Measurements from ENCODE around the gene VSX1.
A peak's percentile ranks its signal among the peaks of the same experiment; 100 is the strongest.

Gene VSX1

DNA sequence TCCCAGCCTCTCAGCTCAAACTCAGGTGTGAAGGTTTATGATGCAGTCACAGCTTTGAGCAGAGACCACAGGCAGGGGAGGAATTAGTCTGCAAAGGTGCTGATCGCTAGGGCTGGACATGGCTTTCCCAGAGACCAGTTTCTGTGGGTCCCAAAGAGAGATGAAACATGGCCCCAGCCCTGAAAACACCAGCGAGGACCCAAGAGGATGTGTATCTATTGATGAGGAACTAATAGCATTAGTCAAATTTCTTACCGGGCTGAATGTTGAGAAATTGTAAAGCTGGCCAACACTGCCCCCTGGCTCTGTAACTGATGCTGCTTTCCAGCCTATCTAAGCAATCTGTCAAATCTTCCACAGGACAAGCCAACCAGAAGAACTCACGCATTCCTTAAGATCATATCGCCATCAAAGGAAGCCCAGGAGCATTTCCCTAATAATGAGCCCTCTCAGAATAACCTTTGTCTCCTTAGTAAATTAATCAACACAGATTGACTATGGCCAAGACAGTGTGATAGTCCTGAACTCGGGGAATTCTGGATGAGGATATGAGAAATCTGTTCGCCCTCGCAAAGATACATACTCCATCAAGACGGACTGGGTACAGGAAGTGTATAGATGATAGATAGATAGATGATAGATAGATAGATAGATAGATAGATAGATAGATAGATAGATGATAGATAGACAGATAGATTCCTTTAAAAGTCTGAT is 16.2 kb downstream of the VSX1 start:
- DNase-seq (ENCODE audit: low spot score) = peak; percentile 49

DNA sequence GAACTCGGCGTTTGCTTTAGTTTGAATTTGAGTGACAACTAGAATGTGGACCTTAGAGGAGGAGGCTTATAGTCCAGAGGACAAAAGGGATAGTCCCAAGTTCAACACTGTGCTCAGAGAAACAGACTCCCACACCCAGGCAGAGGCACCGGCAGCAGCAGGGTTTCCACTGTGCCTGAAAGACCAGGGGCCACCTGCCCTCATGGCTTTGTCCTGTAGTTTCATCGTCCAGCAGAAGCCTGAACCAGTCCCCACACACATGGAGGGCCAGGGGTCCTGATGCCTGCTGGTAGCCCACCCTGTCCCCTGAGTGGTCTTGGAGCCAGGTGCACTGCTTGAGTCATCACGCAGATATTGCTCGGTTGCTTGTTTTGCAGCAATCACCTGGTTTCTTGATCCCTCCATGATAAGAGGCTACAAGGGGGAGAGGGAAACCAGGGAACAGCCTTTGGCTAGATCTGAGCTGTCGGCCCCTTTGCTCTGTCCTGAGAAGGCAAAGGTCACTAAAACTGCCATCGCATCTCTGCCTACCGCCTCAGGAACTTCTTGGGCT is 16.8 kb downstream of the VSX1 start:
- no peak for DNase-seq (ENCODE audit: low spot score)

DNA sequence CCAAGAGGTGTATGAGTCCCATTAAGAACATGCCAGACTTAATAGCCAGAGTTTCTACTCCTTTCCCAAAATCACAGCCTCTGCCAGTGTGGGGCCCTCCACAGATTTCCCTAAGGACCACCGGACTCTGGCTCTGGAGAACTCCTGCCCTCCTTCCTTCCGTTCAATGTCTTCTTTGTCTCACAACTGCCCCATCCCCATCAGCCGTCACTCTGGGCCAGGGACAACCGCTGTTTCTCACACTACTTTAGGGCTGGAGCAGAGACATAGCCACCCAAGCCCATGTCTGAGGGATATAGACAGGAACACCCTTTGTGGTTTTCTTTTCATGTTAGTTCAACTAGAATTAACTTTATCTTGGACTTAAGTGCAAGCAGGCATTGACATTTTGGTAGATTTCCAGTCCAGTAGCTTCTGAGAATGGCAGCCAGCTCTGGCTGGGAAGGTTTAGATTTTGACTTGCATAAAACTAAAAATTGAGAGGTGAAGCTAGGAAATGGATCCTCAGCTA is 17.3 kb downstream of the VSX1 start:
- no peak for DNase-seq (ENCODE audit: low spot score)

DNA sequence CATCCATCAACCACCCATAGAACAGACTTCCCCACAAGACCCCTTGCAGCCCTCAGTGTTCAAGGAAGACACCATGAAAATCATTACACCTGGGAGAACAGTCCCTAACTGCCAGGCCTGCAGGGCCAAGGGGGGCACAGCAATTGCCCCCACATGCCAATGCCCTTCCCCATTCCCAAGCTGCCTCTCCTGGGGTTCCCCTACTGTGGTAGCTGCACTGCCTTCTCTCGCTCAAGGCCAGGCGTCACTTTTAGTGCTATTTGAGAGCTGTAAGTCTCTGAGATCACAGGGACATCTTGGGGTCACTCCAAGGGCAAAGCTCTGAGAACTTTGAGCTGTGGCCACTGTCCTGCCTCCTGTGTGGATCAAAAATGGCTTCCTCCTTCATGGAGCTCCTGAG is 18.0 kb downstream of the VSX1 start:
- DNase-seq (ENCODE audit: low spot score) = no peak

DNA sequence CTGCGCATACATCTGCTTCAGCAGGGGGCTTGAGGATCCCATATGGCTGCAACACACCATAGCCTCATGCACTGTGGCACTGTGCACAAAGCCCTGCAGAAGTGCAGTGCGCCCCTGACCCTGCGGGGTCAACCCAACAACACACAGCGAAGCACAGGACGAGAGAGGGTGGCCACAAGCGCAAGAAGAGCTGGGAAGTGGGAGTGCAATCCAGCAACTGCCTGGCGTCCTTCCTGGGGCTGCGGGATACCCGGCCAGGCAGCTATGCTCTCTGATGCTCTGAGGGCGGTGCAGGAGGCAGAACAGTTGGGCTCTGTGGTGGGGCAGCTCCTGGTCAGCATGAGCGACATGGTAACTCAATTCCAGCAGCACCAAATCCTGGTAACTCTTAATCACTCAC is 18.4 kb downstream of the VSX1 start:
- no peak for DNase-seq (ENCODE audit: low spot score)

DNA sequence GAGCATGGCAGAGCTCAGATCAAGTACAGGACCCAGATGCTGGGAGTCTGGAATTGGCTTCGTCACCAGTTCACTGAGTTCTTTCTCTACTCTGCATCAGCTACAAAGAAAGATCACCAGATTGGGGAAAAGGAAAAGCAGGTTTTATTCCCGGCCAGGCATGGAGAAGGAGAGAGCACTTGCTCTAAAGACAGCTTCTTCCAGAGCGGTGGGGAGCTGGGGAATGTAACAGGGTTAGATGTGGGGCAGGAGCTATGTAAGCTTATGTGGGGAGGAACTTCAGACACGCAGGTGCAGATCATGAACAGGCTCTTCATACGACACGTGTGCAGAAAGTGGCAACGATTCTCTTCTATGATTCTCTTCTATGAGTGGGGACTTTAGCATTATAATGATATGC is 19.1 kb downstream of the VSX1 start:
- no peak for DNase-seq (ENCODE audit: low spot score)

DNA sequence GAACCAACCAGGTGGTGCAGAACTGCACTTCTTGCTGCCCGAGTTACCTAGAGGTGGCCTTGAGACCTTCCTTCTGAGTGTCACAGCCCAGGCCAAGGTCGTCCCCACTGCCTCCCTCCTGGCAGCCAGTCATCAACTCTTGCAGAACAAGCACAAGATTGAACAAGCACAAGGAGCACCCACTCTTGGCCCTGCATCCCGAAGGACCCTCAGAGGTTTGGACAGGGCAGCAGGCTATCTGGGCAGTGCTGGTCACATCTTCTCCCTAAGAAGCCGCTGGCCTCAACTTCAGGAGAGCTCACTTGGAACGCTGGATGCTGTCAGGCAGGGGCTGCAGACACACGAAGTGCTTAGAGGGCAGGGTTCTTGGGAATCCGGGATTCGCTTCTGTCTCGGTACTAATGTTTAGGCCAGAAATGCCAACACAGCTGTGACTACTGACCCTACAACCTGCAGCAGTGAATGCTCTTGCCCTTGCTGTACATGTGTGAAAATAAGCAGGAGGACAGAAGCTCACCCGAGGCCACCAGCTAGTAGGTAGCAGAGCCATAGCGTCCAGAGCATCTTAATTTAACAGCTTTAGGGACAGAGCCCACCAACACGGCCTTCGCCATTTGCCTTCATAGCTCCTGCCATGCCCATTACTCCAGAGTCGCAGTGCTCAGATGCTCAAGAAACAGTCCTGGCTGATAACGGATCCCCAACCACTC is 20.0 kb downstream of the VSX1 start:
- DNase-seq (ENCODE audit: low spot score) = no peak

DNA sequence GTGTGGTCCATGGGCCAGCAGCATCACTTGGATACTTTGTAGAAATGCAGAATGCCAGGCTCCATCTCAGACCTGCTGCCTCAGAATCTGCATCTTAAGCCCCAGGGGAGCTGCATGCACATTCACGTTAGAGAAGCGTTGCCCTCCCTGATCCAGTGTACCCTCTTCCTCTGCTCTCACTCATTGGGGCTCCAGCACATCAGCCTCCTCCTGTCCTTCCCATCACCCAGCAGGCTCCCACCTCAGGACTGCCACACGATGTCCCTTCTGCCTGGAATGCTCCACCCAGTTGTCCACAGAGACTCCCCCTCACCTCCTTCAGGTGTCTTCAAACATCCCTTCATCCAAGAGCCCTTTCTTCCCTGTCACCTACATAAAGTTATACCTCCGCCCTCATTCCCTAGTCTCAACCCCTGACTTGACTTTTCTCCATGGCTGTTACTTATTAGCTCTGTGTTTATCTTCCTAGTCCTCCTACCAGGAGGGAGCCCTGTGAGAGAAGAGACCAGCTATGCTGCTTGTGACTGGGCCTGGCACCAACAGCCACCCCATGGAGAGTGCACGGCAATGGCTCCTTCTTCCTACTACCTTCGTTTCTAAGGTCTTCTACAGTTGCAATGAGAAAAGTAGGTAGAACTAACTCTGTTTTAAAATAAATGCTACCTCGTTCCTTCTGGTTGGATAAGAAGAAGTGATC is 20.7 kb downstream of the VSX1 start:
- DNase-seq (ENCODE audit: low spot score) = no peak

DNA sequence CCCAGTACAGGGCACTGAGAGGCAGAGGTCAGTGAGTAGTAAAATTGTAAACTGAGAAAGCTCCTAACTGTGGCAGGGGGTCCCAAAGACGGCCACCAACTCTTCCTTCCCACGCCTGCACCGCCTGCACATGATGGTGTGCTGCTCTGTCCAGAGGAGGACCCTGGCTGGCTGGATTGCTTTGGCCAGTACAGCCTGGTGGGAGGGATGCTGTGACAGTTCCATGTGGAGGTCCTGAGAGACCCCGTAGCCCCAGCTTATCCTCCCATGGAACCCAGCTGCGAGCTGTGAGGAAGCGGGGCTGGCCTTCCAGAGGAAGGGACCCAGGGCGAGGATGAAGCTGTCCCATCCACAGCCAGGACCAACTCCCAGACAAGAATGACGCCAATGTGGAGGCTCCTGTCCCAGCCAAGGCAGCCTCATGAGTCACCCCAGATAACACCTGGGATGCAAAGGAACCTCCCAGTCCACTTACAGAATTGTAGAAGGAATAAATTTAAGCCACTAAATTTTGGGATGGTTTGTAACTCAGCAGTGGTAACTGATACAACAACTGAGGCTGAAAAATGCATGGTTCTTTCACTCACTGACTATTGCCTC is 22.0 kb downstream of the VSX1 start:
- DNase-seq (ENCODE audit: low spot score) = no peak

DNA sequence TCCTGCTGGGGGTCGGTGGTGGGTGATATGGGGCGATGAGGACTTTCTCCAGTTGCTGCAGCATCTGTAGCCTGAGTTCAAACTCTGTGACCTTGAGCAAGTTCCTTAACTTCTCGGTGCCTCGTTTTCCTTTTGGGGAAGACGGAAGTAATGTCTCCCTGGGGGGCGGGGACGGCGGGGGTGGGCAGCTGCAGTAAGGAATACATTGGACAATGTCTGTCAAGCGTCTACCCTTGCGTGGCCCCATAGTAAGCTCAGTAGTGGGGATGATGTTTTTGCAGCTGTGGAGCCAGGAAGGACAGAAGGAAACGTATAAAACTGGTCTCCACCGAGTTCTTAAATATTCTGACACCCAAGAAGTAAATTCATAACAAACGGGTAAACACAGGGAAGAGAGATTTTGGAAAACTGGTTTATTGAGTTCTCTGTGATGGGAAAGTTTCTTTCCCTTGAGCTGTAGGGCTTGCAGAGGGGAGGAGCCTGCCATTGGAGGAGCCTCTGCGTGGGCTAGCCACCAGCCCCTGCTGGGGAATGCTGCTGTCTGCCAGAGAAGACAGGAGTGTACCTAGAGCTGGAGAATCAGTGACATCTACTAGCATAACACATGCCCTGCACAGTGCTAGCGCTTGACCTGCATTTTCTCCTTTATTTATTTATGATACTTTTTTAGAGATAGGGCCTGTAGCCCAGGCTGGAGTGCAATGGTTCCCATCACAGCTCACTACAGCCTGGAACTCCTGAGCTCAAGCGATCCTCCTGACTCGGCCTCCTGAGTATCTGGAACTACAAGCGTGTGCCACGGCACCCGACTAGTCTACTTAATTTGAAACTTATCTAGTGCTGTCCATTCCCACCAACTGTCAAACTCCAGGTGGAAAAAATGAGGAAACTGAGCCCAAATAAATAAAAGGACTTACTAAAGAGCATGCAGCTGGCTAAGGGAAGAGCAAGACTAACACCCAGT is 22.8 kb downstream of the VSX1 start:
- no peak for DNase-seq (ENCODE audit: low spot score)

DNA sequence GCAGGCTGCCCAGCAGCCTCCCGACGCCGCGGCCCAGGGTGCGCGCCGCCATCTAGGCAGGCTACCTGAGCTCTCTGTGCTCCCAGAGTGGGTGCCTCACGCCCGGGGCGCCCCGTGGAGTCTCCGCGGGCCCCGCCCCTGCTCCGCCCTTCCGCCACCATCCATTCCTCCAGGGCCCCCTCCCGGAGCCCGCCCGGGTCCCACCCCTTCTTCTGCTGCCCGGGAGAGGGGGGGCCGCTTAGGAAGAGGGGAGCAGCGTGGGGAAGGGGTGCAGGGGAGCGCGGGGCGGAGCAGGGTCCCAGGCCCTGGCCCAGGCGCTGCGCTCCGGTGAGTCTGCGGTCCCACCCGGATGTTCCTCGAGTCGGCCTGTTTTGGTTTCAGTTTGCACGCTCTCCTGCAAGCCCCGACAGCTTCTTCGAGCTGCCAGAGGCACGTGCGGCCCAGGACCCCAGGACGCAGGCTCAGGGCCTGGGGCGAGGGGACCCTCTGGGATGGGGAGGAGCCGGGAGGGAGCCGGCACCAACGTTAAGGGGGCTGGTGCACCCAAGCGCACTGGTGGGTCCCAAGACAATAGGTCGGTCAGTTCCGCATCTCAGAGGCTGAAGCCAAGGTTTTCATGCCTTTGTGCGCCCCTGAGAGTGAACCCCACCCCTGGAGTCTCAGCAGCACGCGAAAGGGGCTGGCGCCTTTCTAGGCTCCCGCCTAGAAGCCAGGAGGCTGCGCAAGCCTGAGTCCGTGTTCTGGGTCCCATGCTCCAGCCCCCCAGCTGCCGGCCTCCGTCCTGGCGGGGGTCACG is 23.7 kb downstream of the VSX1 start, which contains the start of gene ACSS1:
ACSS1 (minus strand) TSS at position 89 of the 796 bp plus-strand sequence; CDS start at position 52, 37 bp downstream.
- DNase-seq (ENCODE audit: low spot score) = no peak

DNA sequence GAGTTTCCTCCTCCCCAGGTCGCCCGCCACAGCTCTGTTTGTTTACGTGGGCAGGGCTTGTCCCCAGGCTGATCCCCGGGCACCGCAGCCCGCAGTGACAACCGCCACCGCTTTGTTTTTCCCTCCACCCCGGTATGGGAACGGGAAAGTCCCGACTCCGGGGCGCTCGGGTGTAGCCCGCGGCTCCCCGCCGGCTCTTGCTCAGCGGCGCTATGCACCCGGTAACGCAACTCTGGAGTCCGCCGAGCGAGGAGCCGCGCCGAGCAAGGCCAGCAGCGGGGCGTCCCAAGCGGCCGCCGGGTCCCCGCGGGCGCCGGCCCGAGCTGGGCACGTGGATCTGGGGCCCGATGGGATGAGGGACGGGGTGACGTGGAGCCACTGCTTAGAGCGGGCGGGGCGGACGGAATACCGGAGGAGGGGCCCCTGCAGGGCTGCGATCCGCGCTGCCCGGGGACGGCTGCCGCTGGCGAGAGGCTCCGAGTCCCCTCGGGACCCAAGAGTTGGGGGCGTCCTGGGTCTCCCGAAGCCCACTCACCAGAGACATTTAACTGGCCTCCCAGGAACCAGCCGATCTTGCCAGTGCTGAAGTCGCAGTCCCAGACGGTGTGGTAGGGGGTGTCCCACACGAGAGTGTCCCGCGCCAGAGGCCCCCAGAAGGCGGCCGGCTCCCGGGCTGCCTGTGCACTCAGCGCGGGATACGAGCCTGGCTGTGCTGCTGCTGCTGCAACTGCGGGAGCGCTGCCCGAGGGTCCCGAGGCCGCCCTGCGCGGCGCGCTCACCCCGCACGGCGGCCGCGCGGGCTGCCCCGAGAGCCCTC is 24.5 kb downstream of the VSX1 start:
- DNase-seq (ENCODE audit: low spot score) = no peak

DNA sequence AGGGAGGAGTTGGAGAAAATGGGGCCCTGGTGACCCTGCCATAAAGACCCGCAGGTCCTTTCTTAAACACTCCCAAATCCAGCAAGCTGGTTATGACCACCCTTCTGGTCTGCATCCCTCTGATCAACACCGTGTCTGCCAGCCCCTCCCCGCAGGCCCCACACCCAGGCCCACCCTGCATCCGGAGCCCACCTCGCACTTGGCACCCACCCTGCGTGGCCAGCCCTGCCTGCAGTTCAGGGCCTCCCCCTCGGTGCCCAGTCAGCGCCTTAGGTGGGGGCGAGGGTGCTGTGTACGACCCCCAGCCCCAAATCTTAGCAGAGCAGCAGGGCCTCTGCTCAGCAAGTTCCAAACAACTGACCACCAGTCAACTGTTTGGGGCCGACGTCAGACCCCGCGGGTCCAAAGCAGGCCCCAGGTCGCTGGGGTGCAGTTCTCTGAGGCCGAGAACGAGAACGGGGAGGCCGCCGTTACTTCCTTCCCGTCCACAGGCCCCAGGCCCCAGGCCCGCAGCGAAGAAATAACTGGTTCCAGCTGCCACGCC is 25.2 kb downstream of the VSX1 start:
- no peak for DNase-seq (ENCODE audit: low spot score)

DNA sequence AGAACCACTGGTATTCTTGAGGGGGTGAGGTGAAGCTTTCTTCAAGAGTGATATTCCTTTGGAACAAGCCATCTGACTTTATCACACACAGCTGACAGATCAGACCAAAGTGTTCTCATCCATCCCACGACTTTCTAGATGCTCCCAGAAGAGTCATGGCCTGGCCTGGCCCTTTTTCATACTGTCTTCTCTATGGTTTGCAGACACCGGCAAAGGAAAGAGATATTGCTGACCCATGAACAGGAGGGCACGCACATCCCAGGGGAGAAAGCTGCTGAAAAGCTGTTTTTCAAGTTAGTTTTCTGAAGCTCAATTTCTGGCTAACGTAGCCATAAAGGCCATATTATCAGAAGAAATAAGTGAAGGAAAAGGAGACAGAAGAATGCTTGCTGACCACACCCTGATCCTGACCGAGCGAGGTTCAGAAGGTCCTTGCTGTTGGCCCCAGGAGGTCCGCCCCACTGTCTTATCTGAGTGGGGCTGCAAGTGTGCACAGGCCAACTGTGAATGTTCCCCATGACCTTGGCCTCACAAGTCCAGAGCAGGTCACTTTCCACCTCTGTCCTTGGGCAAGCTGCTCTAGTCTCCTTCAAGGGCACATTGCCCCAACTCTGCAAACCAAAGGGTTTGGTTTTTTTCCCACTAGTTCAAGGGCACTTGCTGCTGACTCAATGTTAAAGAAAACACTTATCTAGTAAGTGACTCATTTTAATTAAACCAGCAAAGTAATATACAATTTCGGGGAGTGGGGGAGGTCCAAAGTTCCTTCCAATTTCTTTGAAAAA is 26.0 kb downstream of the VSX1 start:
- DNase-seq (ENCODE audit: low spot score) = no peak

DNA sequence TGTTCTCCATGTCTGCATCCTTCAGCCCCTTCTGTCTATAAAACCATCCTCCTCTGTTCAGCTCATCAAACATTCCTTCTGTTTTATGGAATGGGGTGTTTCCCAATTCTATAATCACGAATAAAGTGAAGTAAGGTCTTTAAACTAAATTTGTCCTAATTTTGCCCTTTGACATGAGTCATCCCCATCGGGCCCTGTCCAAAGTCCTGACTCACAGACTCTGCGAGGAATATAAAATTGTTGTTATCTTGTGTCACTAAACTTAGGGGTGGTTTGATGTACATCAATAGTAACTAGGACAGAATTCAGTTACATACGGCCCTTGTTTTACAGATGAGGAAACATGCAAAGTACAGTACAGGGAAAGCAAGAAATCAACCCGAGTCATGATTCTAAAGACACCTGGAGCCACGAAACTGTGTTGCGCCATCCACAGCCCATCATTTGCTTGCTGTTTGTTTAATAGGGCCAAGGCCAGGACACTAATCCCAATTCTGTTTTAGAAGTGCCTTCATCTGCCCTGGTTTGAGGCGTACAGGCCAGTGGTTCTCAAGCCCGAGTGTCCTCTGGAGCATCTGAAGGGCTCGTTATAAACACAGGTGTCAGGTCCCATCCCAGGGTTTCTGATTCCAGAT is 26.8 kb downstream of the VSX1 start:
- no peak for DNase-seq (ENCODE audit: low spot score)

DNA sequence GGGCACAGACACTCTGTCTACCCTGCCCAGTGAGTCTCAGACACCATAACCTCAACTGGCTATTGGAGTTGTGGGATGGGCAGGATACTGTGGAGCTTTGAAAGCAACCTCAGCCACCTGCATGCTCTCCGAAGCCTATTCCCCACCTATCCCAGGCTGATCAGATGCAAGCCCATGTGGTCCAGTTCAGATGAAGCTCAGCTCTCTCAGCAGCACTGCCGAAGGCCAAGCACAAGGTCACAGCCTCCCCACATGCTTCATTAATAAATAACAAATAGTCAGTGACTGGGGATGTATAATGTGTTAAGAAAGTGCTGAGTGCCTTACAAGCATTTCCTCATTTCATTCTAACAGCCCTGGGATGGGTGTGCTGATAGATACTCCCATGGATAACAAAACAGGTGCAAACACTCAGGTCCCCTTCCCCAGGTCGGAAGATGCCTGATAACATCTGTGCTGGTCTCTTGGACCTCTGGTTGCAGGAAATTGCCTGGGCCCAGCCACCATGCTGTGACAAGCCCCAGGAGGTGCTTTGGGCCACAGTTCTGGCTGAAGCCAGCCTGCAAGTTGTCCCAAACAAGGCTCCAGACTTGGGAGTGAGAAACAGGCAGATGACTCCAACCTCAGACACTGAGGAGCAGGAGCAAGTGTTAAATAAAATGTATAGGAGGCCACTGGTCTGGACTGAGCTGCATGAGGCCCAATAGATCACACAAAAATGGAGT is 27.7 kb downstream of the VSX1 start:
- no peak for DNase-seq (ENCODE audit: low spot score)
